ENCODE data around the gene SEPTIN7.

Gene SEPTIN7

GRCh38 chr7:35839860-35840854 lies 39.3 kb downstream of the SEPTIN7 start:
- no peak for DNase-seq

- no peak for DNase-seq
Observed at GRCh38 chr7:35846816-35847412, 46.1 kb downstream of the SEPTIN7 start.

- no peak for DNase-seq
Observed at GRCh38 chr7:35848725-35849124, 47.9 kb downstream of the SEPTIN7 start.

GRCh38 chr7:35849158-35849831 lies 48.4 kb downstream of the SEPTIN7 start:
- no peak for DNase-seq

- no peak for DNase-seq
Observed at GRCh38 chr7:35849954-35850353, 49.1 kb downstream of the SEPTIN7 start.

Data from effector CD8-positive, alpha-beta T cell (primary cell).